MG63 (cell line): ENCODE measurements around the gene AAR2. TPM values are rescaled to one million over a fixed set of nuclear protein-coding genes. Genes with fewer than 3 reads are reported as not detected.

Source experiments
- DNase-seq: peaks from one replicate; pipeline ENCODE4 v3.0.0-alpha.2; 2020
- H3K27me3 ChIP-seq: fragments of 250-450 bp; sonication (Bioruptor Pico); 2 replicates; pipeline ENCODE4 v1.5.1; 2020; ENCODE audit warnings: mild to moderate bottlenecking, moderate library complexity
- H3K36me3 ChIP-seq: fragments of 250-450 bp; sonication (Bioruptor Pico); 2 replicates; pipeline ENCODE4 v1.5.1; 2020; ENCODE audit warnings: mild to moderate bottlenecking, moderate library complexity
- H3K4me3 ChIP-seq: fragments of 250-450 bp; sonication (Bioruptor Pico); 2 replicates; pipeline ENCODE4 v1.5.1; 2020; ENCODE audit warnings: mild to moderate bottlenecking, moderate library complexity
- H3K9me3 ChIP-seq: fragments of 250-450 bp; sonication (Bioruptor Pico); 2 replicates; pipeline ENCODE4 v1.5.1; 2020; ENCODE audit warnings: mild to moderate bottlenecking, moderate library complexity
- total RNA-seq: library from RNA; depleted of rRNA; stranded (reverse); fragments of >200 nt; shearing (Covaris generic); gene quantifications from 2 replicates; pipeline ENCODE4 v1.2.3, GENCODE V29; 2014; ENCODE audit warnings: low replicate concordance

Gene AAR2
- total RNA-seq, 1 experiment from 2014 or later, result 59.0 TPM

- Histone ChIP-seq H3K9me3 (no peaks in the 10 kb centered on the region), H3K27me3 (no peaks in the 10 kb centered on the region), H3K36me3 (no peaks in the 10 kb centered on the region), H3K4me3 (no peak overlapping the region)
- DNase-seq, result no peak
Observed at GRCh38 chr20:36214684-36215256, 21.5 kb upstream of the AAR2 start.

GRCh38 chr20:36215778-36216177 is 20.5 kb upstream of the AAR2 start:
- Histone ChIP-seq H3K36me3 (no peaks in the 10 kb centered on the region), H3K9me3 (no peaks in the 10 kb centered on the region), H3K4me3 (no peak overlapping the region), H3K27me3 (no peaks in the 10 kb centered on the region)
- no peak for DNase-seq

DNA sequence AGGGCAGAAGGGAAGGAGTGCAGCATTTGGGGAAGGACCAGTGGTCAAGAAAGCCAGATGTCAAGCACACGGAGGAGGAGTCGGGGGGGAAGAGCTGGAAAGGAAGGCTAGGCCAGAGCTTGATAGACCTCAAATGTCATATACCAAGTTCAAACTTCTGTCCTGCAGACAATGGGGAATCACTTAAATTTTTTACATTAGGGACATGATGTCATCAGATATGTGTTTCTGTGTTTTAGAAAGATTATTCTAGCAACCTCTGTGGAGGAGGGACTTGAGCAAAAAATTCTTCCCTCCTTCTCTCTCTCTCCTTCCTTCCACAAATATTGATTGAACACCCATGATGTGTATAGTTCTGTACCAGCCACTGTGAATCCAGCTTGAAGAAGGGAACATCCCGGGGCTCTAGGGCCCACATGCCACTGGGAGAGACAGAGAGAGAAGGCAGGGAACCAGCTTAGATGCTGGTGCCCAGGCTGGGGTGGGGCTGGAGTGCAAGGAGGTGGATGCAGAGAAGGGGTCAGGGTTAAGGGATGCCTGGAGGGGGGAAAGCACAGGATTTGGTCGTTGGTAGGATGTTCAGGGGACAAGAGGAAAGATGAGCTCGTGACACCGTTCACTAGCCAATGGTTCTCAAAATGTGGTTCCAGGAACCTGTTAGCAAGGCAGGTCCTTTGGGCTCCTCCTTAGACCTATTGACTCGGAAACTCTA is 19.8 kb upstream of the AAR2 start:
- DNase-seq, result no peak
- H3K4me3 ChIP-seq, result no peak overlapping the region
- no peaks in the 10 kb centered on the region for H3K36me3 ChIP-seq
- no peaks in the 10 kb centered on the region for H3K9me3 ChIP-seq
- no peaks in the 10 kb centered on the region for H3K27me3 ChIP-seq

DNA sequence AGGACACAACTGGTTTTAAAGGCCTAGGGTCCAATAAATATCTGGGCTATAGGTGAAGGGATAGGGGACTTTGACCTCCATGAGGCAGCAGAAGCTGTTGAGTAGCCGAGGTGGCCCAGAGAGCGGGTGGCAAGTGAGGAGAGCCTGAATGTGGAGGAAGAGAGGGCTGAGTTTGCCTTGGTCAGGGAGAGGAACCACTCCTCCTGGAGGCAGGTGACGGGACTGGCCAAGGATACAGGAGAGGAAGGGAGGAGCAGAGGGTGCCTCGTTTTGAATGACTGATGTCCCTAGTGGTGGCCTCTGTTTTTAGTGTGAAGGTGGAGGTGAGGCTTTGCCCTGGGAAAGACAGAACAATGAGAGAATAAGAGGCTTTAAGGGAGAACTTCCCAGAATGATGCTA is 19.1 kb upstream of the AAR2 start:
- H3K27me3 ChIP-seq, result no peaks in the 10 kb centered on the region
- no peak overlapping the region for H3K4me3 ChIP-seq
- H3K9me3 ChIP-seq, result no peaks in the 10 kb centered on the region
- no peaks in the 10 kb centered on the region for H3K36me3 ChIP-seq
- DNase-seq, result no peak

DNA sequence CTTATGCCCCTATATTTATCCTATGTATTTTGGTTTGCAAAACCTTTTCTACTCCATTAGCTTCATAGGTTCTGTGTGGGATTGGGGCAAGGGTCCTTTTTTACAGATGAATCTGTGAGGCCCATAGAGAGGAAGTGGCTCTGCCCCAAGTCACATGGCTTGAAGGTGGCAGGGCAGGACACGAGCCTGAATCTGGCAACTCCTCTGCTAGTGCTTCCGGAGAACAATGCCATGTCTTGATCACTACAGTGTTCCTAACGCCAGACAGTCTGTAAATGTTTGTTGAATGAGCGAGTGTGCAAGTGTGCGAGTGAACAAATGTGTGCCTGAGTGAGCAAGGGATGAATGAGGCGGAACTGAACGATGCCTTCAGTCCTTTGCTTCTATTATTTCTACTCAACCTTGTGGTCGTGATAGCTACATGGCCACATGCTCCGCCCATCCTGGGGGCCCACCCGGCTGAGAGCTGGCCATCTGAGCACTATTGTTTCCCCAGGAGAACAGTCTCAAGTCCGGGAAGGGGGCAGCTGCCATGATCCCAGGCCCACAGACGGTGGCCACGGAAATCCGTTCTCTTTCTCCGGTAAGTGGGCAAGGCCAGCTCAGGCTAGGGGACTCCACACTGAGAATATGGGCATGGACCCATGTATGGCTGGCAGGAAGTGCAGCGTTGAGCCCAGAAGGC is 17.8 kb upstream of the AAR2 start:
- Histone ChIP-seq H3K36me3 (no peaks in the 10 kb centered on the region), H3K4me3 (no peak overlapping the region), H3K27me3 (no peaks in the 10 kb centered on the region), H3K9me3 (no peaks in the 10 kb centered on the region)
- no peak for DNase-seq

DNA sequence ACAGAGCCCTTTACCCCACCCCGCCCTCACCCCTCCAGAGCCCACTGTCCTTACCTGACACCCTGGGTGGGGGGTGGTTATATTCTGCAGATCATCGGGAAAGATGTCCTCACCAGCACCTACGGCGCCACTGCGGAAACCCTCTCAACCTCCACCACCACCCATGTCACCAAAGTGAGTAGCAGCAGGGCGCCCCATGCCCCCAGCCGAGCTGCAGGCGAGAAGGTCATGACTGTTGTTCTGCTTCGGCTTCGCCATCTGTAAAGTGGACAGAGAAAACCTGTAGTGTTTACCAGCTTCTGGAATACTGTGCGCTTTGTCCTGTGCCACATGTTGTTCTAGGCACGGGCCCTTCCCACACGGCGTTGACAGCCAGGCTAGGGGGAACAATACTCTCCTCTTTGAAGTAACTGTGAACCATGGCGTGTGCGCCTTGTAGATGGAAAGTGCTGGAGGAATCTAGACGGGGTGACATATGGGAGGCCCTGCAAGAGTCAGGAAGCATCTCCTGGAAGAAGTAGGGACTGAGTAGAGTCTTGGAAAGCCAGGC is 16.5 kb upstream of the AAR2 start:
- DNase-seq, result no peak
- Histone ChIP-seq H3K36me3 (no peaks in the 10 kb centered on the region), H3K27me3 (no peaks in the 10 kb centered on the region), H3K4me3 (no peak overlapping the region), H3K9me3 (no peaks in the 10 kb centered on the region)

DNA sequence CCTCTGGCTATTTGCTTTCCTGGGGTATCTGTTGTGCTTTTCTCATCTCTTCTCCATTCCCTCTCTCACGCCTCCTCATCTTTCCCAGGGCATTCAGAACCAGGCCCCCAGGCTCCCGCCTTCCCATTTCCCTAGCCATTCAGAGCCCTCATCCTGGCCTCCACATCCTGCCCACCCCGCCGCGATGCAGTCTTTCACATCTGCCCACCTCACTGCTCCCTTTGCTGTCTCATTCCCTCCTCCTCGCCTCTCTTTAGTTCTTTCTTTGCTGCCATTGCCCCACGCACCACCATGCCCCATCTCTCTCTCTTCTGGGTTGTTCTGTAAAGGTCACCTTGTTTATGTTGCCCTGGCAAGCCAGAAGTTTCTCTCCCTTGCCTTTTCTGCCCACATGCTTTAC is 10.6 kb upstream of the AAR2 start:
- H3K4me3 ChIP-seq, result no peak overlapping the region
- H3K36me3 ChIP-seq, result no peaks in the 10 kb centered on the region
- H3K27me3 ChIP-seq, result no peaks in the 10 kb centered on the region
- H3K9me3 ChIP-seq, result no peaks in the 10 kb centered on the region
- DNase-seq, result no peak

DNA sequence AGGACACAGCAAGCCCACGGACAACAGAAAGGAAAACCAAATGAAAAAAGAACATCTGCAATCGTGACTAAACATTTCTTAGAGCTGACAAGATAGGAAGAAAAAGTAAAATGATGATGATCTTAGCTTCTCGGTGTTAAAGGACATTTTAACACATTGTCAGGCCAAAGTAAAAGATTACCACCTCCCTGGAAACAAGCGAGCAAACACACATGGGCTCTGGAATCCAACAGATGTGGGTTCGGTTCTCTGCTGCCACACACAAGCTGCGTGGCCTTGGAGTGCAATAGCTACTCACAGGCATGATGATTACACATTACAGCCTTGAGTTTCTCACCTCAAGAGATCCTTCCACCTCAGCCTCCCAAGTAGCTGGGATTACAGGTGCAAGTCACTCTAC is 7.5 kb upstream of the AAR2 start:
- DNase-seq, result no peak
- Histone ChIP-seq H3K36me3 (no peaks in the 10 kb centered on the region), H3K4me3 (no peak overlapping the region), H3K27me3 (no peaks in the 10 kb centered on the region), H3K9me3 (no peaks in the 10 kb centered on the region)

- no peaks in the 10 kb centered on the region for H3K9me3 ChIP-seq
- H3K4me3 ChIP-seq, result no peak overlapping the region
- H3K36me3 ChIP-seq, result no peaks in the 10 kb centered on the region
- DNase-seq, result no peak
- no peaks in the 10 kb centered on the region for H3K27me3 ChIP-seq
Observed at GRCh38 chr20:36230019-36230418, 6.3 kb upstream of the AAR2 start.

GRCh38 chr20:36231331-36231730 is 4.9 kb upstream of the AAR2 start:
- no peaks in the 10 kb centered on the region; the same call in 1 of the 2 replicates for H3K36me3 ChIP-seq
- DNase-seq, result no peak
- no peak overlapping the region for H3K4me3 ChIP-seq
- no peaks in the 10 kb centered on the region for H3K27me3 ChIP-seq
- no peaks in the 10 kb centered on the region for H3K9me3 ChIP-seq

- Histone ChIP-seq H3K27me3 (no peaks in the 10 kb centered on the region), H3K9me3 (no peaks in the 10 kb centered on the region), H3K36me3 (peaks cover 21% of the 10 kb centered on the region), H3K4me3 (no peak overlapping the region)
- no peak for DNase-seq
Observed at GRCh38 chr20:36234771-36235320, 1.4 kb upstream of the AAR2 start.

- H3K36me3 ChIP-seq, result peaks cover 40% of the 10 kb centered on the region
- DNase-seq, result no peak
- H3K27me3 ChIP-seq, result no peaks in the 10 kb centered on the region
- H3K4me3 ChIP-seq, result peak overlapping the region; percentile 100
- no peaks in the 10 kb centered on the region for H3K9me3 ChIP-seq
Observed at GRCh38 chr20:36236786-36237121, 476 bp downstream of the AAR2 start.

DNA sequence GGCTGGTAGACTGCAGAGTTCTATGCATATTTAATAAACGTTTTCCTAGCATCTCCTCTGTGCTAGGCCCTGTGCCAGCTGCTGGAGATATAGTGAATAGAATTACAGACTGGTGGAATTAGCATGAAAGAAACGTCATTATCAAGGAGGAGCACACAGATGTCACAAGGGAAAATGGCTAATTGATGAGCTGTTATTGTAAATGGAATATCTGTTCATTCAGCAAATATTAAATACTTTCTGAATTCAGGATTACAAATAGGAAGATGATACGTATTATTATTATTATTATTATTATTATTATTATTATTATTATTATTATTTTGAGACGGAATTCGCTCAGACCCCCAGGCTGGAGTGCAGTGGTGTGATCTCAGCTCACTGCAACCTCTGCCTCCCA is 1.2 kb downstream of the AAR2 start:
- peak overlapping the region; percentile 100 for H3K4me3 ChIP-seq
- DNase-seq, result no peak

GRCh38 chr20:36238153-36238552 is 1.9 kb downstream of the AAR2 start:
- H3K36me3 ChIP-seq, result peaks cover 51% of the 10 kb centered on the region
- H3K27me3 ChIP-seq, result no peaks in the 10 kb centered on the region
- peak overlapping the region; percentile 1; the same call in 1 of the 2 replicates for H3K4me3 ChIP-seq
- DNase-seq, result no peak
- no peaks in the 10 kb centered on the region for H3K9me3 ChIP-seq

More for the DNA sequence above, 1.2 kb downstream of the AAR2 start:
- H3K9me3 ChIP-seq, result no peaks in the 10 kb centered on the region
- no peaks in the 10 kb centered on the region for H3K27me3 ChIP-seq
- peaks cover 44% of the 10 kb centered on the region for H3K36me3 ChIP-seq

- no peak for DNase-seq
- no peaks in the 10 kb centered on the region for H3K27me3 ChIP-seq
Observed at GRCh38 chr20:36238760-36239159, 2.5 kb downstream of the AAR2 start.

DNA sequence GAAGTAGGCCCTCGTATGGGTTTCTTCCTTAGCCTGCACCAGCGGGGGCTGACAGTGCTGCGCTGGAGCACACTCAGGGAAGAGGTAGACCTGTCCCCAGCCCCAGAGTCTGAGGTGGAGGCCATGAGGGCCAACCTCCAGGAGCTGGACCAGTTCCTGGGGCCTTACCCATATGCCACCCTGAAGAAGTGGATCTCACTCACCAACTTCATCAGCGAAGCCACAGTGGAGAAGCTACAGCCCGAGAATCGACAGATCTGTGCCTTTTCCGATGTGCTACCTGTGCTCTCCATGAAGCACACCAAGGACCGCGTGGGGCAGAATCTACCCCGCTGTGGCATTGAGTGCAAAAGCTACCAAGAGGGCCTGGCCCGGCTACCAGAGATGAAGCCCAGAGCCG is 3.8 kb downstream of the AAR2 start:
- Histone ChIP-seq H3K9me3 (no peaks in the 10 kb centered on the region), H3K36me3 (peaks cover 70% of the 10 kb centered on the region), H3K27me3 (no peaks in the 10 kb centered on the region), H3K4me3 (no peak overlapping the region)
- DNase-seq, result no peak

More at GRCh38 chr20:36238760-36239159, 2.5 kb downstream of the AAR2 start:
- Histone ChIP-seq H3K36me3 (peaks cover 57% of the 10 kb centered on the region), H3K4me3 (no peak overlapping the region), H3K9me3 (no peaks in the 10 kb centered on the region)

DNA sequence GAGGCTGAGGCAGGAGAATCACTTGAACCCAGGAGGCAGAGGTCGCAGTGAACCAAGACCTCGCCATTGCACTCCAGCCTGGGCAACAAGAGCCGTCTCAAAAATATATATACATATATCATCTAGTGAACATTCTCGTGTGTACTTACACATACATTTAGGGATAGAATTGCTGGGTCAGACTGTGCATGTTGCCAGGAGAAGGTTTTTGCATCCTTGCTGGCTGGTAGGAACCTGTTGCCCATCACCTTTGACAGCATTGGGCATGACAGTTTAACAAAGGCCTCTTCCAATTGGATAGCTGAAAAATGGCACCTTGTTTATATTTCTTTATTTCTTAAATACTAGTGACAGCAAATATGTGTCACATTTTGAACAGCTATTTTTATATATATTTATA is 5.4 kb downstream of the AAR2 start:
- no peak for DNase-seq
- no peaks in the 10 kb centered on the region for H3K27me3 ChIP-seq
- no peak overlapping the region for H3K4me3 ChIP-seq
- no peaks in the 10 kb centered on the region for H3K9me3 ChIP-seq
- peaks cover 83% of the 10 kb centered on the region for H3K36me3 ChIP-seq
